Measurements from ENCODE around the gene SELENOK.
"Not testable (repeated sequence)": the region's sequence is repeated elsewhere in the genome, so short reads cannot be mapped to it uniquely, and the experiment has no call there.

SELENOK gene

GRCh38 chr3:53891497-53892285 lies at the start of gene SELENOK:
TSS of gene SELENOK (minus strand) at chr3:53891859.
- DNase-seq, result peak; percentile 92 to 95

- DNase-seq, result no peak
Measured at GRCh38 chr3:53941184-53941583, 49.5 kb upstream of the SELENOK start.

DNA sequence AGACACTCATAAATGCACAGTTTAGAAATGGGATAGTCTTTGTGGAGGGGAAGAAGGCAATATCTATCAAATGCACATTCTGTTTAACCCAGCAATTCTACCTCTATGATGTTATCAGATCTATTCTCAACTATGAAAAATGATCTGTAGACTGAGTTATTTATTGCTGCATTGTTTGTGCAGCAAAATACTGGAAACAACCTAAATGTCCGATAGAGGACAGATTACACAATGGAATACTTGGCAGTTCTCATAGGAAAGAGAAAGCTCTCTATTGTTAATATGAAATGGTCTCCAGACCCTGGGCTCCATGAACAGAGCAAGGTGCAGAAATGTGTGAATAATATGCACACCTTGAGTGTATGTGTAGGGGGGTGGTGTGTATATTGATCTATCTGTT lies 49.0 kb upstream of the SELENOK start:
- no peak for DNase-seq

DNA sequence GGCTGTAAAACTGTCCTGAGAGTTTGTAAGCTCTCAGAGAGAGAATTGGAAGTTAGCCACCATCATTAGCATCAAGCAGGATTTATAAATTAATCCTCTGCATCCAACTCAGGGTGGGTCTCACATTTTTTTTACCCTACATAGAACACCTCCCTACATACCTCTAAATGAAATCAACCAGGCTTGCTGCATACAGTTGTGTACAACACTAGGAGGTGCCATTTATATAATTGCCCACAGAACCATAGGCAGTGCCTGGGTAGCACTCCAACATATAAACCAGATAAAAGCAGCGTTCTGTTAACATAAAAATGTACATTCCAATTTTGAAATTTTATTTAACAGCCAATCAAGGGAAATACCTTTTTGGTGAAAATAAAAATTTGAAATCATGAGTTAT lies 48.2 kb upstream of the SELENOK start:
- no peak for DNase-seq

DNA sequence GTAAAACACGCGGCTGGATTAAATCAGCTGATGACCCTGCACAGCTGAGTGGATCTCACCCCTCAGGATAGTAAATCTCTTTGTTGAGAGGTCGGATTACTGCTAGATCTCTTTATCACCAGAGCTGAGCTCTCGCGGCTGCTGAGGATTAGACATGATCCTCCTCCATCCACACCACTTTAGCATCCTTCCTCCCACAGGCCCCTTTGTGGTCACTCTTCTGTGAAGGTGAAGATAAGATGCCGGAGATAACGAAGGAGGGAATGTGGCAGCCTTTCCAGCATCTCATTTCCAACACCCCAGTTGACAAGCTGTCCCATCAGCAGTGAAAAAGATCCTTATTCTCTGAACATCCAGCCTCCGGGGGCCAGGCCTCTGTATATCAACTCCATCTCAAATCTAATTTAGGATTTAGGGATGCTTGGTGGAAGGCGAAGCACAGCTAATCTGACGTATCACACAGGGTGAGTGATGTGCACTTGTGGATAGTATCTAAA lies 47.5 kb upstream of the SELENOK start:
- DNase-seq, result no peak

- peak; percentile 13 to 32 for DNase-seq
Measured at GRCh38 chr3:53938645-53939044, 47.0 kb upstream of the SELENOK start.

- no peak for DNase-seq
Measured at GRCh38 chr3:53936347-53936746, 44.7 kb upstream of the SELENOK start.

DNA sequence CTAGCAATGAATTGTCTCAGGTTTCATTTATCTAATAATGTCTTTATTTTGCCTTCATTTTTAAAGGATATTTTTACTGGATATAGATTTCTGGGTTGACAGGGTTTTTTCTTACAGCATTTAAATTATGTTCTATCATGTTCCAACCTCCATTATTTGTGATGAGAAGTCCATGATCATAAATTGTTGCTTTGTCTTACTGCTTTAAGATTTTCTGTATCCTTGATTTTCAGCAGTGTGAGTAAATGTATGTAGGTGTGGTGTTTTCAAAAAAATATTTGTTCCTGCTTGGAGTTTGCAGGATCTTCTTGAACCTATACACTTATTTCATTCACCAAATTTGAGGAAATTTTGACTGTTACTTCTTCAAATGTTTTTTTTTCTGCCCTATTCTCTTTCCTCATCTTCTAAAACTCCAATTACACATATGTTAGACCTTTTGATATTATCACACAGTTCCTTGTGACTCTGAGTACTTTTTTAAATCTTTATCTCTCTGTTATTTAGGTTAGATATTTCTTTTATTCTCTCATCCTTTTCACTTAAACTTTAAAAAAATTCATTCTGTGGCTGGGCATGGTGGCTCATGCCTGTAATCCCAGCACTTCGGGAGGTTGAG lies 43.7 kb upstream of the SELENOK start:
- DNase-seq, result no peak

GRCh38 chr3:53927208-53927872 lies 35.7 kb upstream of the SELENOK start:
- DNase-seq, result not testable (repeated sequence)

GRCh38 chr3:53921296-53921695 lies 29.6 kb upstream of the SELENOK start:
- no peak for DNase-seq

GRCh38 chr3:53919741-53920140 lies 28.1 kb upstream of the SELENOK start:
- no peak for DNase-seq

GRCh38 chr3:53913401-53913800 lies 21.7 kb upstream of the SELENOK start:
- DNase-seq, result no peak

DNA sequence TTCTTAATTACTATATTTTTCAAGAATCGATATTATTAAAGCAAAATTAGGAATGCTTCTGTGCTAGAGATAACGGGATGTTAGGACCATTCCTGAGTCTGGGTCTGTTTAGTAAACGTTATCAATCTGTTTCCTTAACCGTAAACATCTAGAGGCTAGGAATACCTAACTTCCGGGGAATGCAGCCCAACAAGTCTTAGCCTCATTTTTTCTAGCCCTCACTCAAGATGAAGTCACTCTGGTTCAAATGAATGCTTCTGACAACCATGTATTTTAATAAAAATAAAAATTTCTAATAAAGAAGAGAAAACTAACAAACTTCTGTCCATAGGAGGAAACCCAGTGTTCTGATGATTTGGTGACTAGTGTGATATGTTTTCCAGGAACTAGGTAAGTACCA lies 11.1 kb upstream of the SELENOK start:
- no peak for DNase-seq

DNA sequence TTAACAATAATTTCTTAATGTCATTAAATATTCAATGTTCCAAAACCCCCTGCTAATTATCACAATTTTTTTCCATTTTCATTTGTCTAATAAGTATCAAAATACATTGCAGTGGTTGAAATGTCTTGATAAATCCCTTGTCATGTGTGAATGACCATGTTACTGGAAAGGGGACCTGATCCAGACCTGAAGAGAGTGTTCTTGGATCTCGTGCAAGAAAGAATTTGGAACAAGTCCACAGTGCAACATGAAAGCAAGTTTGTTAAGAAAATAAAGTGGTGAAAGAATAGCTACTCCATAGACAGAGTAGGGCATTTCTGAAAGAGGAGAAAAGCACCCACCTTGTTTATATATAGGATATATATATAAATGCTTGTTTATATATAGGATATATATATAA lies 10.4 kb upstream of the SELENOK start:
- DNase-seq, result no peak

- DNase-seq, result no peak
Measured at GRCh38 chr3:53900666-53901331, 9.1 kb upstream of the SELENOK start.

- no peak for DNase-seq
Measured at GRCh38 chr3:53899750-53900149, 8.1 kb upstream of the SELENOK start.

DNA sequence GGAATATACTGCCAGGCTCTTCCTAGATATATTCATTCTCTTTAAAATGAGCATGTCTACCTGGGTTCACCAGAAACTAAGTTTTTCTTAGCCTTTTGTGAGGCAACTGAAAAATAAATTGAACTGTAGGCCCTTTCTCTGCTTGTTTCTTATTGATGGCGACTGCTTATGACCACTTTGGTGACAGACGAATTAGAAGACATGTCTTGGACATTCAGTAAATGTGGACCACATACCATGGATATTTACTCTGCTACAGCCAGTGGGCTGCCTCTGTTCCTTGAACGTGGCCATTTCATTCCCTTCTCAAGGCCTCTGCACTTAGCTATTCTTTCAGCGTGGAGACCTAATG lies 603 bp upstream of the SELENOK start:
- DNase-seq, result no peak

- DNase-seq, result no peak
Measured at GRCh38 chr3:53890726-53891475, 758 bp downstream of the SELENOK start.

GRCh38 chr3:53888232-53888631 lies 3.4 kb downstream of the SELENOK start:
- no peak for DNase-seq

- no peak for DNase-seq
Measured at GRCh38 chr3:53887446-53887845, 4.2 kb downstream of the SELENOK start.

- no peak for DNase-seq
Measured at GRCh38 chr3:53885239-53885638, 6.4 kb downstream of the SELENOK start.

DNA sequence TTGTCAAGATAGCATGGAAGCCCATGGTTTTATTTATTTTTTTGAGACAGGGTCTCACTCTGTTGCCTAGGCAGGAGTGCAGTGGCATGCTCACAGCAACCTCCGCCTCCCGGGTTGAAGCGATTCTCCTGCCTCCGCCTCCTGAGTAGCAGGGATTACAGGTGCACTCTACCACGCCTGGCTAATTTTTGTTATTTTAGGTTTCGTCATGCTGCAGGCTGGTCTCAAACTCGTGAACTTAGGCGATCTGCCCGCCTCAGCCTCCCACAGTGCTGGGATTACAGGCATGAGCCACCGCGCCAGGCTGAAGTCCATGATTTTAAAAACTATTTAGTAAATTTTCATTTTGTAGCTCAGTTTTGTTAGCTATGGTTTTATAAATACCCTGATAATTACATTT lies 7.0 kb downstream of the SELENOK start:
- no peak for DNase-seq

DNA sequence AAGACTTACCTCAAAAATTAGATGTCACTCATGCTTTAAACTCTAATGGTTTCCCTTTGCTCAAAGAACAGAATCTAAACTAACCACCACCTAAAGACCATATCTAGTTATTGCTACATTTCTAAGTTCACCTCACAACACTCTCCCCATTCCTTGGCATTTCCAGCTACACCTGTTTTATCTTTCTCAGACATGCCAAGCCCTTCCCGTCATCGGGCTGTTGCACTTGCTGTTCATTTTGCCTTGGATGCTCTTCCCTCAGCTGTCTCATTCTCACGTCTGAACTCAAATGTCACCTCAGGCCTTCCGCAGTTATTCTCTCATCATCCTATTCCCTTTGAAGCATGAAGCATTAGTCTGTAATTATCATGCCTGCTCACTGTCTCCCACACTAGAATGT lies 8.7 kb downstream of the SELENOK start:
- no peak for DNase-seq

Measured in NCI-H1930 (cell line).